ENCODE measurements around the gene OOEP.

DNA sequence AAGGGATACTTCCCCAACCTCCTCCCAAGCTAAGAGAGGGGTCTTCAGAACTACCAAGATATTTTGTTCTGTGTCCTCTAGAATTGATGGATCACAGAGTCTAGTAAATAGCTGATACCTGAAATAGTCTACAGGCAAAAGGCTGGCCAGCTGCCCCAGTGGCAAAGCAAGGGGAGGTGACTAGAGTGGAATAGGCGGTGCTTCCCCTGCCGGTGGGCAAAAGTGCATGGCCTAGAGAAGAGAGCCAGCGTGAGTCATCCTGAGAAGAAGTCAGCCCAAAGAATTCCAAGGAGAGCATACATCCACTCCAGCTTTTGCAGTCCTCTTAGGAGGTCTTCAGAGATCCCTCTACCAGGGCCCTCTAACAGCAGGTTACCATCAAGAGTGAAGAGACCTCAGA lies 30.4 kb downstream of the OOEP start:
- TF ChIP-seq POLR2A (IDR thresholded peaks at IDR 0.05): no peak
- TF ChIP-seq POLR2AphosphoS5 (IDR thresholded peaks at IDR 0.05): no peak
- no peak for TF ChIP-seq CTCF (IDR thresholded peaks at IDR 0.05)
